Activated CD8-positive, alpha-beta memory T cell treated with anti-CD3 and anti-CD28 coated beads for 4 hours (primary cell): ENCODE results near the gene MLXIPL.
A peak's percentile ranks its signal among the peaks of the same experiment; 100 is the strongest.
"Not testable (repeated sequence)": the region's sequence is repeated elsewhere in the genome, so short reads cannot be mapped to it uniquely, and the experiment has no call there.

Source experiments
- DNase-seq, 2 donors: peaks; one replicate each; pipeline ENCODE4 v3.0.0-alpha.2; 2020; ENCODE audit warnings: low read depth in 2 of 2

MLXIPL gene

GRCh38 chr7:73582664-73583202 is 41.6 kb downstream of the MLXIPL start:
- DNase-seq, result no peak

- DNase-seq, result not testable (repeated sequence)
These were observed 43.3 kb downstream of the MLXIPL start for GRCh38 chr7:73581006-73581405.

- DNase-seq, result peak; percentile 97
These were observed 45.8 kb downstream of the MLXIPL start, which contains the start of gene TBL2 for GRCh38 chr7:73578342-73579128. Gene TBL2 (minus strand): TSS chr7:73578579. CDS start chr7:73578549, 30 bp downstream.

- DNase-seq, result no peak
These were observed 46.5 kb downstream of the MLXIPL start for GRCh38 chr7:73577627-73578341.

GRCh38 chr7:73573791-73574190 is 50.5 kb downstream of the MLXIPL start:
- no peak for DNase-seq

- no peak for DNase-seq
These were observed 51.0 kb downstream of the MLXIPL start for GRCh38 chr7:73573276-73573675.

- DNase-seq, result no peak
These were observed 51.5 kb downstream of the MLXIPL start for GRCh38 chr7:73572767-73573186.

GRCh38 chr7:73570977-73571376 is 53.3 kb downstream of the MLXIPL start:
- no peak for DNase-seq

GRCh38 chr7:73570521-73570920 is 53.8 kb downstream of the MLXIPL start:
- no peak for DNase-seq

GRCh38 chr7:73569042-73569608 is 55.2 kb downstream of the MLXIPL start:
- no peak for DNase-seq

- DNase-seq, result no peak
These were observed 56.3 kb downstream of the MLXIPL start for GRCh38 chr7:73567846-73568685.

- no peak for DNase-seq
These were observed 57.2 kb downstream of the MLXIPL start for GRCh38 chr7:73567140-73567539.

- DNase-seq, result not testable (repeated sequence)
These were observed 57.9 kb downstream of the MLXIPL start for GRCh38 chr7:73566431-73566830.

- DNase-seq, result no peak
These were observed 58.5 kb downstream of the MLXIPL start for GRCh38 chr7:73565675-73566340.

GRCh38 chr7:73560109-73560835 is 64.0 kb downstream of the MLXIPL start:
- DNase-seq, result no peak

- DNase-seq, result peak; percentile 49
These were observed 66.7 kb downstream of the MLXIPL start, which contains the start of gene BCL7B for GRCh38 chr7:73557397-73558257. Gene BCL7B (minus strand): TSS chr7:73557690. CDS start chr7:73557578, 112 bp downstream.

GRCh38 chr7:73557108-73557396 is 67.3 kb downstream of the MLXIPL start:
- peak; percentile 74 to 78 for DNase-seq

- DNase-seq, result no peak
These were observed 67.9 kb downstream of the MLXIPL start for GRCh38 chr7:73556208-73557107.
